OCI-LY1 (cell line): ENCODE results near the gene SFTPA2.

Source experiments
- EZH2 ChIP-seq: fragments of 200-600 bp; sonication (generic), shearing (Covaris generic); IDR thresholded peaks from 2 replicates; pipeline ENCODE4 v1.8.0; 2017; ENCODE audit warnings: borderline replicate concordance, mixed run types, mild to moderate bottlenecking, antibody characterized with exemption, low read length, moderate library complexity, mixed read lengths
- TF ChIP-seq, protein P1 (sequence below): fragments of 200-600 bp; sonication (generic), shearing (Covaris generic); IDR thresholded peaks from 2 replicates; pipeline ENCODE4 v1.5.1; 2017; ENCODE audit warnings: mild to moderate bottlenecking, antibody characterized with exemption, low read length, moderate library complexity, mixed read lengths

- TF ChIP-seq, protein P1, sequence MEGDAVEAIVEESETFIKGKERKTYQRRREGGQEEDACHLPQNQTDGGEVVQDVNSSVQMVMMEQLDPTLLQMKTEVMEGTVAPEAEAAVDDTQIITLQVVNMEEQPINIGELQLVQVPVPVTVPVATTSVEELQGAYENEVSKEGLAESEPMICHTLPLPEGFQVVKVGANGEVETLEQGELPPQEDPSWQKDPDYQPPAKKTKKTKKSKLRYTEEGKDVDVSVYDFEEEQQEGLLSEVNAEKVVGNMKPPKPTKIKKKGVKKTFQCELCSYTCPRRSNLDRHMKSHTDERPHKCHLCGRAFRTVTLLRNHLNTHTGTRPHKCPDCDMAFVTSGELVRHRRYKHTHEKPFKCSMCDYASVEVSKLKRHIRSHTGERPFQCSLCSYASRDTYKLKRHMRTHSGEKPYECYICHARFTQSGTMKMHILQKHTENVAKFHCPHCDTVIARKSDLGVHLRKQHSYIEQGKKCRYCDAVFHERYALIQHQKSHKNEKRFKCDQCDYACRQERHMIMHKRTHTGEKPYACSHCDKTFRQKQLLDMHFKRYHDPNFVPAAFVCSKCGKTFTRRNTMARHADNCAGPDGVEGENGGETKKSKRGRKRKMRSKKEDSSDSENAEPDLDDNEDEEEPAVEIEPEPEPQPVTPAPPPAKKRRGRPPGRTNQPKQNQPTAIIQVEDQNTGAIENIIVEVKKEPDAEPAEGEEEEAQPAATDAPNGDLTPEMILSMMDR, result no peak
- no peak for TF ChIP-seq EZH2
These were observed 52.6 kb downstream of the SFTPA2 start for GRCh38 chr10:79507440-79508167.
